GOT3 (cell line): ENCODE data around the gene EFS.
"Not testable (repeated sequence)": the region's sequence is repeated elsewhere in the genome, so short reads cannot be mapped to it uniquely, and the experiment has no call there.

Source experiments
- DNase-seq: peaks from one replicate; lab custom pipeline; 2025; ENCODE audit warnings: mixed read lengths; lab: John Stamatoyannopoulos, UW

Gene EFS

GRCh38 chr14:23398348-23398747, 33.4 kb upstream of the EFS start:
- DNase-seq = no peak

- DNase-seq = no peak
Measured at GRCh38 chr14:23396781-23397407, 31.9 kb upstream of the EFS start.

GRCh38 chr14:23396126-23396525, 31.2 kb upstream of the EFS start:
- no peak for DNase-seq

- no peak for DNase-seq
Measured at GRCh38 chr14:23392613-23393012, 27.6 kb upstream of the EFS start.

- DNase-seq = not testable (repeated sequence)
Measured at GRCh38 chr14:23389871-23390270, 24.9 kb upstream of the EFS start.

- DNase-seq = no peak
Measured at GRCh38 chr14:23389396-23389795, 24.4 kb upstream of the EFS start.

GRCh38 chr14:23388996-23389395, 24.0 kb upstream of the EFS start:
- DNase-seq = no peak

GRCh38 chr14:23387916-23388882, 23.2 kb upstream of the EFS start:
- DNase-seq = no peak

- no peak for DNase-seq
Measured at GRCh38 chr14:23386999-23387398, 22.0 kb upstream of the EFS start.

GRCh38 chr14:23386266-23386657, 21.3 kb upstream of the EFS start:
- DNase-seq = not testable (repeated sequence)

GRCh38 chr14:23385642-23386265, 20.8 kb upstream of the EFS start:
- DNase-seq = no peak

GRCh38 chr14:23385244-23385641, 20.3 kb upstream of the EFS start:
- no peak for DNase-seq

- DNase-seq = no peak
Measured at GRCh38 chr14:23384364-23385080, 19.6 kb upstream of the EFS start.

- DNase-seq = no peak
Measured at GRCh38 chr14:23382731-23383440, 17.9 kb upstream of the EFS start.

GRCh38 chr14:23382276-23382675, 17.3 kb upstream of the EFS start:
- no peak for DNase-seq

- no peak for DNase-seq
Measured at GRCh38 chr14:23381871-23382270, 16.9 kb upstream of the EFS start.

- no peak for DNase-seq
Measured at GRCh38 chr14:23380976-23381375, 16.0 kb upstream of the EFS start.

GRCh38 chr14:23380197-23380914, 15.4 kb upstream of the EFS start:
- no peak for DNase-seq

GRCh38 chr14:23379366-23380196, 14.6 kb upstream of the EFS start:
- DNase-seq = no peak
